Fibroblast of mammary gland (primary cell): ENCODE data around the gene FGF14.

Experiments used
- DNase-seq: peaks from one replicate; pipeline ENCODE4 v3.0.0-alpha.2; 2010; ENCODE audit warnings: low read depth
- H3K4me3 ChIP-seq: 2 replicates; pipeline ENCODE4 v1.5.1; 2011; ENCODE audit warnings: low read depth, mild to moderate bottlenecking, low read length, moderate library complexity; ENCODE audit not compliant: control insufficient read depth
- CTCF ChIP-seq: conservative IDR thresholded peaks from 2 replicates; pipeline ENCODE4 v1.5.1; 2011; ENCODE audit warnings: low read depth, low read length, inconsistent platforms; ENCODE audit not compliant: control insufficient read depth, insufficient read depth

The FGF14 gene

DNA sequence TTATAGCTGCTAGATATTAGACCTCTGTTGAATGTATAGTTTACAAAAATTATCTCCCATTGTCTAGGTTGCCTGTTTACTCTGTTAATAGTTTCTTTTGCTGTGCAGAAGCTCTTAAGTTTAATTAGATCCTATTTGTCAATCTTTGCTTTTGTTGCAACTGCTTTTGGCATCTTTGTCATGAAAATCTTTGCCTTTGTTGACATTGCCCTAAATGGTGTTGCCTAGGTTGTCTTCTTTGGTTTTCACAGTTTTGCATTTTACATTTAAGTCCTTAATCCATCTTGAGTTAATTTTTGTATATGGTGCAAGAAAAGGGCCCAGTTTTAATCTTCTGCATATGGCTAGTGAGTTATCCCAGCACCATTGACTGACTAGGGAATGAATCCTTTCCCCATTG is 618.3 kb downstream of the FGF14 start:
- no peak for TF ChIP-seq CTCF
- no peak overlapping the region for H3K4me3 ChIP-seq
- no peak for DNase-seq

- TF ChIP-seq CTCF = no peak
- no peak overlapping the region for H3K4me3 ChIP-seq
- no peak for DNase-seq
These were observed 621.6 kb downstream of the FGF14 start for GRCh38 chr13:101780211-101780610.

DNA sequence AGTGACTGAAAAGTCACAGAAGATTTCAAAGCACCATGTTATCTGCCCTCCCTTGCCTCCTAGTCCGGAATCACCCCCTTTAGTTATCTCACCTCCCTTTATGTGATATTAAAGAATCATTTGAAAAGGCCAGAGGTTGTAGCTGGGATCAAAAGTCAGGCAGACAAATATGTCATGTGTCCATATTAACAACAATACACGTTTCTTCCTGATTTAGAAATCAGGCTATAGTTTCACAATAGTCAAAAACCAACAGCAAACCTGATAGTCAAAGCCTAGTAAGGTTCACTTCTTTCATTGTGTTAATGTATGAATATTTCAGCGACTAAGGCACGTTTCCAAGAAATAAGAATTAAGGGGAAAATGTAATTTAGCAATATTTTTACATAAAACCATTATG is 622.7 kb downstream of the FGF14 start:
- no peak for DNase-seq
- no peak for TF ChIP-seq CTCF
- H3K4me3 ChIP-seq = no peak overlapping the region

GRCh38 chr13:101775267-101775666 is 626.6 kb downstream of the FGF14 start:
- no peak for DNase-seq
- H3K4me3 ChIP-seq = no peak overlapping the region
- no peak for TF ChIP-seq CTCF

DNA sequence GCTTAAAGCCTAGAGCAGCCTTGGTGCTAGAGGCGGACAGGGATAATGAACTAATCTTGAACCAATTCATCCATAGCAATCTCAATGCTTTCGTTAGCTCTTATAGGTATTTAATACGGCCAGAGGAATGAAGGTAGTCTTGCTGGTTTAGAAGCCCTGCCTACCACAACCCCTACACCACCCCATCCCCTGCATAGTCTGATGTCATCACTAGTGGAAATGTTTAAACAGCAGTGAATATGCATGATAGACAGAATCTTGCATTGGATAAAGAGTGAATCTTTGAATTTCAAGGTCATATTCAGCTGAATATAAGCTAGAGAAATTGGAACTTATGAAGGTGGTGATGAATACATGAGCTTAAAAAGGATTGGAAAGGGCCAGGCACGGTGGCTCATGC is 627.5 kb downstream of the FGF14 start:
- no peak for DNase-seq
- no peak overlapping the region for H3K4me3 ChIP-seq
- TF ChIP-seq CTCF = no peak

GRCh38 chr13:101773062-101773461 is 628.8 kb downstream of the FGF14 start:
- H3K4me3 ChIP-seq = no peak overlapping the region
- DNase-seq = peak; percentile 20
- no peak for TF ChIP-seq CTCF

DNA sequence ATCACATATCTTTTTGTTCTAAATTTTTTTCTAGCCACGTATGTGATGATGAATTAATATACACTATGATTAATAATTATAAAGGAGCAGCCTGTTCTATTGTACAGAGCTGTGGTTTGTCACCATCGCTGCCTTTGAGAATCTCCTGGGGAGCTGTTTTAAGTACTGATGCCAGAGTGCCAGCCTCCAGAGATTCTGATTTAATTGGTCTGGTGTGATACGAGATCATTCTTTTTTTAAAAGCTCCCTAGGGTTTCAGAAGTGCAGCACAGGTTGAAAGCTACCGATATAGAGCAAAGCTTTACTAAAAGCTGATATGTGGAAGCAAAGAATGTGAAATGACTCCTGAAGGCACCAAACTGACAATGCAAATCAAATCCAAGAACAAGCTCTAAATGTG is 634.7 kb downstream of the FGF14 start:
- no peak overlapping the region for H3K4me3 ChIP-seq
- DNase-seq = no peak
- no peak for TF ChIP-seq CTCF
